HCT116 (cell line): Measurements from ENCODE around the gene PAX5. TPM values are rescaled to one million over a fixed set of nuclear protein-coding genes. Genes with fewer than 3 reads are reported as not detected.

Source experiments
- ATAC-seq: fragments of 200-7000 bp; cut with Tn5 transposase; 2 replicates; pipeline ENCODE4 v1.9.1; 2020; ENCODE audit warnings: mild to moderate bottlenecking, moderate library complexity
- BruUV-seq: library from RNA; stranded (reverse); fragments of 400-500 nt; replicated peaks from 2 replicates; lab custom pipeline; 2021; lab: Mats Ljungman, UMichigan
- CTCF ChIA-PET: fragments of 300-600 bp; sonication (Branson Sonifier 250); formaldehyde crosslinking; loops from one replicate; lab custom pipeline; 2021; ENCODE audit warnings: antibody characterized with exemption; lab: Charles Lee
- POLR2A ChIA-PET: fragments of 300-600, 350-600 bp; sonication (Branson Sonifier 250); formaldehyde crosslinking; loops from one replicate; lab custom pipeline; 2021; ENCODE audit warnings: antibody characterized with exemption; lab: Charles Lee
- RAD21 ChIA-PET, 2 experiments: fragments of 300-600 bp; sonication (Branson Sonifier 250); formaldehyde crosslinking; loops; one replicate each; lab custom pipeline; 2023; ENCODE audit warnings: low total read pairs in 2 of 2; ENCODE audit not compliant: uncharacterized antibody in 2 of 2, unreplicated experiment in 2 of 2, low non-redundant PET in 1 of 2; lab: Charles Lee
- DNase-seq: peaks from one replicate; pipeline ENCODE4 v3.0.0-alpha.2; 2010; ENCODE audit warnings: low read depth, low spot score
- H2AFZ ChIP-seq: fragments of 200-600 bp; shearing (Covaris generic), sonication (generic); 2 replicates; pipeline ENCODE4 v1.6.1; 2017; ENCODE audit warnings: low read depth, mixed run types, mixed read lengths, antibody characterized with exemption, low read length; ENCODE audit not compliant: poor library complexity, severe bottlenecking
- H3K27ac ChIP-seq: 2 replicates; pipeline ENCODE4 v1.5.1; 2012; ENCODE audit warnings: low read depth, low read length
- H3K27me3 ChIP-seq: fragments of 200-600 bp; sonication (generic); 2 replicates; pipeline ENCODE4 v1.6.1; 2016; ENCODE audit warnings: mixed run types, low read length, mixed read lengths; ENCODE audit not compliant: insufficient read depth
- H3K36me3 ChIP-seq, 2 experiments: fragments of 200-500 bp in 1 of 2; fragments of 200-600 bp in 1 of 2; sonication (Bioruptor generic) in 1 of 2; sonication (generic) in 1 of 2; 2 replicates each; pipeline versions ENCODE4 v1.5.1 to v1.6.1; 2014 to 2016; ENCODE audit warnings: low read length in 2 of 2, inconsistent platforms in 1 of 2, mixed read lengths in 1 of 2, mixed run types in 1 of 2; ENCODE audit not compliant: insufficient read depth in 2 of 2, control insufficient read depth in 1 of 2
- H3K4me1 ChIP-seq, 2 experiments: fragments of 200-600 bp in 1 of 2; sonication (generic) in 1 of 2; 2 replicates each; pipeline versions ENCODE4 v1.5.1 to v1.6.1; 2012 to 2017; ENCODE audit warnings: low read length in 2 of 2, inconsistent platforms in 1 of 2, mild to moderate bottlenecking in 1 of 2, mixed read lengths in 1 of 2, mixed run types in 1 of 2, moderate library complexity in 1 of 2; ENCODE audit not compliant: insufficient read depth in 2 of 2, control insufficient read depth in 1 of 2
- H3K4me2 ChIP-seq: fragments of 200-600 bp; sonication (generic); 2 replicates; pipeline ENCODE4 v1.6.1; 2017; ENCODE audit warnings: mixed run types, low read length, mixed read lengths
- H3K4me3 ChIP-seq, 2 experiments: fragments of 200-600 bp in 1 of 2; sonication (generic) in 1 of 2; replicated peaks in 1 of 2; 2 replicates each; pipeline ENCODE4 v1.5.1; 2011 to 2016; ENCODE audit warnings: low read length in 2 of 2, control low read depth in 1 of 2, low read depth in 1 of 2, mild to moderate bottlenecking in 1 of 2, mixed read lengths in 1 of 2, mixed run types in 1 of 2
- H3K79me2 ChIP-seq: fragments of 200-600 bp; sonication (generic); 2 replicates; pipeline ENCODE4 v1.6.1; 2017; ENCODE audit warnings: mild to moderate bottlenecking, mixed run types, low read length, moderate library complexity, mixed read lengths; ENCODE audit not compliant: insufficient read depth
- H3K9ac ChIP-seq: fragments of 200-600 bp; sonication (generic); 2 replicates; pipeline ENCODE4 v1.6.1; 2016; ENCODE audit warnings: low read length, mixed read lengths
- H3K9me2 ChIP-seq: fragments of 200-600 bp; sonication (generic), shearing (Covaris generic); 2 replicates; pipeline ENCODE4 v1.6.1; 2017; ENCODE audit warnings: mixed run types, mild to moderate bottlenecking, moderate library complexity; ENCODE audit not compliant: insufficient read depth
- H3K9me3 ChIP-seq, 2 experiments: fragments of 200-500 bp in 1 of 2; fragments of 200-600 bp in 1 of 2; sonication (Bioruptor generic) in 1 of 2; sonication (generic) in 1 of 2; 2 replicates each; pipeline ENCODE4 v1.6.1; 2014 to 2017; ENCODE audit warnings: low read length in 2 of 2, mixed read lengths in 2 of 2, inconsistent platforms in 1 of 2, low read depth in 1 of 2, mild to moderate bottlenecking in 1 of 2, mixed run types in 1 of 2, moderate library complexity in 1 of 2; ENCODE audit not compliant: control insufficient read depth in 1 of 2, insufficient read depth in 1 of 2
- H4K20me1 ChIP-seq: fragments of 200-600 bp; sonication (generic), shearing (Covaris generic); 2 replicates; pipeline ENCODE4 v1.6.1; 2017; ENCODE audit warnings: mixed run types, mild to moderate bottlenecking, moderate library complexity; ENCODE audit not compliant: insufficient read depth
- ATF3 ChIP-seq: IDR thresholded peaks from 2 replicates; pipeline ENCODE4 v1.6.1; 2012
- CBX3 ChIP-seq: IDR thresholded peaks from 2 replicates; pipeline ENCODE4 v1.6.1; 2012; ENCODE audit warnings: low read depth
- CTCF ChIP-seq, 3 experiments: fragments of 200-600 bp in 1 of 3; sonication (generic) in 1 of 3; IDR thresholded peaks in 2 of 3; conservative IDR thresholded peaks in 1 of 3; 2 replicates each; pipeline ENCODE4 v1.5.1; 2012 to 2017; ENCODE audit warnings: low read depth in 2 of 3, low read length in 2 of 3, antibody characterized with exemption in 1 of 3, borderline replicate concordance in 1 of 3, control low read depth in 1 of 3, mild to moderate bottlenecking in 1 of 3, mixed read lengths in 1 of 3, mixed run types in 1 of 3, moderate library complexity in 1 of 3; ENCODE audit not compliant: insufficient read depth in 1 of 3
- EGR1 ChIP-seq: IDR thresholded peaks from 2 replicates; pipeline ENCODE4 v1.6.1; 2012; ENCODE audit warnings: low read depth
- ELF1 ChIP-seq: IDR thresholded peaks from 2 replicates; pipeline ENCODE4 v1.6.1; 2012; ENCODE audit warnings: low read depth, borderline replicate concordance
- EZH2 ChIP-seq: fragments of 200-600 bp; sonication (generic); IDR thresholded peaks from 2 replicates; pipeline ENCODE4 v1.6.1; 2017; ENCODE audit warnings: antibody characterized with exemption, mixed run types
- EZH2phosphoT487 ChIP-seq: fragments of 200-600 bp; IDR thresholded peaks from 2 replicates; pipeline ENCODE4 v1.6.1; 2018; ENCODE audit warnings: antibody characterized with exemption, borderline replicate concordance
- FOSL1 ChIP-seq: IDR thresholded peaks from 2 replicates; pipeline ENCODE4 v1.6.1; 2012; ENCODE audit warnings: low read depth
- POLR2A ChIP-seq: IDR thresholded peaks from 2 replicates; pipeline ENCODE4 v1.7.0; 2011; ENCODE audit warnings: borderline replicate concordance; ENCODE audit not compliant: insufficient read depth, insufficient read length; ENCODE audit errors: extremely low read depth
- POLR2AphosphoS5 ChIP-seq: IDR thresholded peaks from 2 replicates; pipeline ENCODE4 v1.6.1; 2011; ENCODE audit warnings: mild to moderate bottlenecking, low read depth, low read length, moderate library complexity
- RAD21 ChIP-seq: IDR thresholded peaks from 2 replicates; pipeline ENCODE4 v1.6.1; 2012; ENCODE audit warnings: low read depth, mild to moderate bottlenecking
- REST ChIP-seq: IDR thresholded peaks from 2 replicates; pipeline ENCODE4 v1.6.1; 2012; ENCODE audit warnings: low read depth
- SIN3A ChIP-seq: IDR thresholded peaks from 2 replicates; pipeline ENCODE4 v1.6.1; 2012; ENCODE audit warnings: low read depth
- SP1 ChIP-seq: IDR thresholded peaks from 2 replicates; pipeline ENCODE4 v1.6.1; 2012; ENCODE audit warnings: low read depth
- TCF7L2 ChIP-seq: IDR thresholded peaks from 2 replicates; pipeline ENCODE4 v1.7.0; 2011; ENCODE audit warnings: borderline replicate concordance, inconsistent platforms; ENCODE audit not compliant: insufficient read depth, insufficient read length; ENCODE audit errors: extremely low read depth
- YY1 ChIP-seq: IDR thresholded peaks from 2 replicates; pipeline ENCODE4 v1.6.1; 2011; ENCODE audit warnings: low read length, low read depth, moderate library complexity, mild to moderate bottlenecking; ENCODE audit not compliant: insufficient replicate concordance; ENCODE audit errors: extremely low read depth
- ZFX ChIP-seq: fragments of 450-650 bp; IDR thresholded peaks from 2 replicates; pipeline ENCODE4 v1.6.1; 2017
- ZNF274 ChIP-seq: fragments of 200-500 bp; sonication (Bioruptor generic); IDR thresholded peaks from 2 replicates; pipeline ENCODE4 v1.6.1; 2014; ENCODE audit warnings: mild to moderate bottlenecking, low read depth, low read length, inconsistent platforms
- intact Hi-C: fragments of 100-400 bp; cut with micrococcal nuclease; formaldehyde crosslinking; loops from 2 replicates; pipeline ENCODE4 v1.10.0; 2022
- total RNA-seq: library from RNA; stranded (reverse); gene quantifications from one replicate; pipeline ENCODE4 v1.2.1, GENCODE V29; 2021; ENCODE audit not compliant: unreplicated experiment

Gene PAX5
- total RNA-seq, 1 experiment from 2014 or later = 0.17 TPM

- CTCF ChIA-PET = interaction anchor here (1.1 kb wide), 1 partner anchor 10 kb away, joined by 3 read pairs; no protein-coding TSS in a partner anchor
- H3K9ac ChIP-seq = no peak overlapping the region
- RAD21 ChIA-PET = no interaction called here
- no peaks in the 10 kb centered on the region for H4K20me1 ChIP-seq
- ATAC-seq (no peak), DNase-seq (no peak)
- peaks cover 92% of the 10 kb centered on the region for H3K27me3 ChIP-seq
- H3K4me3 ChIP-seq = no peak overlapping the region
- H3K4me2 ChIP-seq = no peak overlapping the region
- BruUV-seq = no TSS peak
- POLR2A ChIA-PET = no interaction called here
- H3K9me2 ChIP-seq = no peaks in the 10 kb centered on the region
- H2AFZ ChIP-seq = no peak overlapping the region
- no peaks in the 10 kb centered on the region for H3K79me2 ChIP-seq
- H3K9me3 ChIP-seq = no peaks in the 10 kb centered on the region
- H3K4me1 ChIP-seq = peaks cover 0 to 6% of the 10 kb centered on the region in 2 experiments; a peak in 1 of 4 replicates
- H3K36me3 ChIP-seq = no peaks in the 10 kb centered on the region
- TF ChIP-seq SP1 (no peak), YY1 (no peak), CBX3 (no peak), REST (no peak), EGR1 (no peak), TCF7L2 (no peak), CTCF (IDR thresholded peaks at IDR 0.05 in 2 of 3, conservative IDR thresholded peaks at IDR 0.05 in 1 of 3; ENCODE audit: borderline replicate concordance in 1 of 3, insufficient read depth in 1 of 3, low read depth in 2 of 3, low read length in 2 of 3) (no peak), EZH2 (no peak), EZH2phosphoT487 (no peak), ELF1 (no peak), ATF3 (no peak), POLR2AphosphoS5 (no peak), ZFX (no peak), FOSL1 (no peak), RAD21 (no peak), POLR2A (no peak), ZNF274 (no peak), SIN3A (no peak)
- no peak overlapping the region for H3K27ac ChIP-seq
- intact Hi-C loops = no loop called here
Measured at GRCh38 chr9:36900136-36900855, 133.8 kb downstream of the PAX5 start.
